Body of pancreas (tissue), 4 donors: Measurements from ENCODE around the gene MYO18B. TPM values are rescaled to one million over a fixed set of nuclear protein-coding genes. Genes with fewer than 3 reads are reported as not detected.

Experiments used
- ATAC-seq: fragments of 150-250 bp; one replicate; pipeline ENCODE4 v1.9.1; 2016
- DNase-seq, 4 donors: peaks; one replicate each; pipeline ENCODE4 v3.0.0-alpha.2; 2019
- H3K27ac ChIP-seq, 4 donors: fragments of 200-600 bp; sonication (generic); 1 replicate in 3 of 4; 2 replicates in 1 of 4; pipeline versions ENCODE4 v1.5.1 to v1.6.1; 2016 to 2019; ENCODE audit warnings: mild to moderate bottlenecking in 1 of 4, mixed read lengths in 1 of 4, moderate library complexity in 1 of 4
- H3K27me3 ChIP-seq, 2 donors: fragments of 200-600 bp; sonication (generic); one replicate each; pipeline ENCODE4 v1.6.0; 2016; ENCODE audit warnings: mild to moderate bottlenecking in 1 of 2
- H3K36me3 ChIP-seq, 2 donors: fragments of 200-600 bp; sonication (generic); replicated peaks in 1 of 2; 2 replicates each; pipeline ENCODE4 v1.5.1; 2016; ENCODE audit warnings: low read depth in 2 of 2; ENCODE audit not compliant: insufficient read depth in 1 of 2
- H3K4me1 ChIP-seq: fragments of 200-600 bp; sonication (generic); one replicate; pipeline ENCODE4 v1.6.0; 2016
- H3K4me3 ChIP-seq, 2 donors: fragments of 200-600 bp; sonication (generic); 1 replicate in 1 of 2; 2 replicates in 1 of 2; pipeline ENCODE4 v1.5.1; 2016 to 2019
- H3K9me3 ChIP-seq, 3 donors: fragments of 200-600 bp; sonication (generic); 1 replicate in 2 of 3; 2 replicates in 1 of 3; pipeline ENCODE4 v1.5.1; 2016
- CTCF ChIP-seq, 7 experiments: fragments of 450-650 bp in 4 of 7; fragments of 200-600 bp in 3 of 7; sonication (generic) in 3 of 7; IDR thresholded peaks; one replicate each; pipeline ENCODE4 v1.5.1; 2016 to 2019; ENCODE audit warnings: antibody characterized with exemption in 7 of 7
- POLR2A ChIP-seq, 3 donors: fragments of 450-650 bp; IDR thresholded peaks; one replicate each; pipeline ENCODE4 v1.6.1; 2016; ENCODE audit warnings: antibody characterized with exemption in 3 of 3, mild to moderate bottlenecking in 2 of 3
- WGBS, 2 donors: methylation state at CpG; one replicate each; pipeline ENCODE4 v1.1.5; 2017; 5-methylcytosine and 5-hydroxymethylcytosine counted together
- intact Hi-C: fragments of 100-400 bp; cut with DNase I; formaldehyde crosslinking; loops from one replicate; pipeline ENCODE4 v1.15.1; 2023
- total RNA-seq, 2 donors: library from RNA; depleted of rRNA; stranded (reverse); fragments of >200 nt; gene quantifications; one replicate each; pipeline ENCODE4 v1.1.0, GENCODE V29; 2016

Gene MYO18B
- total RNA-seq, 2 donors from 2014 or later, result 1.3 TPM; not detected in 1

- no peak for TF ChIP-seq CTCF (IDR thresholded peaks at IDR 0.05)
- TF ChIP-seq POLR2A (IDR thresholded peaks at IDR 0.05), result no peak
- Histone ChIP-seq H3K27me3 (no peaks in the 10 kb centered on the region), H3K4me3 (no peak overlapping the region), H3K36me3 (no peaks in the 10 kb centered on the region), H3K9me3 (peaks cover 0 to 9% (median 0%) of the 10 kb centered on the region in 3 donors), H3K4me1 (no peaks in the 10 kb centered on the region), H3K27ac (no peak overlapping the region)
- intact Hi-C loops, result no loop called here
- no peak for ATAC-seq
- WGBS, 2 donors, result 57 to 69% methylated on average over 4 of the region's 4 CpGs
- no peak for DNase-seq
Observed at GRCh38 chr22:25806579-25806978, 64.6 kb downstream of the MYO18B start.

- WGBS, 2 donors, result 59 to 65% methylated on average over 1 of the region's 1 CpG
- no peak overlapping the region for H3K4me3 ChIP-seq
- no peak for DNase-seq
- H3K27me3 ChIP-seq, result no peaks in the 10 kb centered on the region
- intact Hi-C loops, result no loop called here
- no peaks in the 10 kb centered on the region for H3K9me3 ChIP-seq
- no peak for ATAC-seq
- no peak overlapping the region for H3K27ac ChIP-seq
- no peaks in the 10 kb centered on the region for H3K36me3 ChIP-seq
- no peak for TF ChIP-seq POLR2A (IDR thresholded peaks at IDR 0.05)
- TF ChIP-seq CTCF (IDR thresholded peaks at IDR 0.05), result no peak
- no peaks in the 10 kb centered on the region for H3K4me1 ChIP-seq
Observed at GRCh38 chr22:25814685-25815084, 72.7 kb downstream of the MYO18B start.

GRCh38 chr22:25815561-25815960 lies 73.6 kb downstream of the MYO18B start:
- Histone ChIP-seq H3K36me3 (no peaks in the 10 kb centered on the region), H3K9me3 (no peaks in the 10 kb centered on the region), H3K27ac (no peak overlapping the region), H3K27me3 (no peaks in the 10 kb centered on the region), H3K4me1 (no peaks in the 10 kb centered on the region), H3K4me3 (no peak overlapping the region)
- no peak for DNase-seq
- no peak for TF ChIP-seq POLR2A (IDR thresholded peaks at IDR 0.05)
- TF ChIP-seq CTCF (IDR thresholded peaks at IDR 0.05), result no peak
- intact Hi-C loops, result no loop called here
- 57 to 67% methylated on average over 2 of the region's 2 CpGs for WGBS, 2 donors
- no peak for ATAC-seq

GRCh38 chr22:25816522-25817059 lies 74.6 kb downstream of the MYO18B start:
- WGBS, 2 donors, result 56 to 69% methylated on average over 7 of the region's 7 CpGs
- intact Hi-C loops, result no loop called here
- no peaks in the 10 kb centered on the region for H3K27me3 ChIP-seq
- no peak for DNase-seq
- H3K4me3 ChIP-seq, result no peak overlapping the region
- no peak overlapping the region for H3K27ac ChIP-seq
- no peaks in the 10 kb centered on the region for H3K9me3 ChIP-seq
- TF ChIP-seq CTCF (IDR thresholded peaks at IDR 0.05) (no peak), POLR2A (IDR thresholded peaks at IDR 0.05) (no peak)
- no peak for ATAC-seq
- H3K4me1 ChIP-seq, result no peaks in the 10 kb centered on the region
- H3K36me3 ChIP-seq, result no peaks in the 10 kb centered on the region
